H1 (cell line): ENCODE data around the gene KDF1. TPM values are rescaled to one million over a fixed set of nuclear protein-coding genes. Genes with fewer than 3 reads are reported as not detected.

Experiments used
- GTF2F1 ChIP-seq: IDR thresholded peaks from 2 replicates; pipeline ENCODE4 v1.6.1; 2012; ENCODE audit warnings: low read depth, low read length, improper control_type of control experiment, borderline replicate concordance
- SIX5 ChIP-seq: IDR thresholded peaks from 2 replicates; pipeline ENCODE4 v1.6.1; 2011; ENCODE audit warnings: mild to moderate bottlenecking, low read depth, low read length
- SP4 ChIP-seq: IDR thresholded peaks from 2 replicates; pipeline ENCODE4 v1.6.1; 2012; ENCODE audit warnings: low read length, inconsistent platforms
- polyA plus RNA-seq, 7 experiments: library from polyadenylated mRNA; depleted of rRNA in 3 of 7; stranded (reverse) in 5 of 7; unstranded in 2 of 7; fragments of >200 nt in 5 of 7; fragments of 200-250 nt in 2 of 7; gene quantifications; 1 replicate in 5 of 7; 2 replicates in 1 of 7; 4 replicates in 1 of 7; pipeline versions ENCODE4 v1.2.1 to v1.2.3, GENCODE V29; 2011 to 2013; ENCODE audit warnings: missing spikeins in 2 of 7, mixed read lengths in 2 of 7
- total RNA-seq: library from RNA; stranded (reverse); fragmentation: NEBNext Ultra II Directional; extraction: Animal tissue kit (Norgen Biotek cat#: 25700); gene quantifications from 2 replicates; pipeline ENCODE4 v1.2.1, GENCODE V29; 2021
- TF ChIP-seq, protein P1 (sequence below): fragments of 300-600 bp; sonication (generic); IDR thresholded peaks from 2 replicates; pipeline ENCODE4 v1.7.1; 2012; ENCODE audit warnings: low read length, moderate library complexity, mild to moderate bottlenecking, inconsistent platforms; ENCODE audit not compliant: insufficient replicate concordance

Gene KDF1
- total and polyA plus RNA-seq, 2 of the 8 experiments (the other 6 are each of a cell fraction or from before 2014, with no cell fraction given) = 16.9 to 37.5 TPM

DNA sequence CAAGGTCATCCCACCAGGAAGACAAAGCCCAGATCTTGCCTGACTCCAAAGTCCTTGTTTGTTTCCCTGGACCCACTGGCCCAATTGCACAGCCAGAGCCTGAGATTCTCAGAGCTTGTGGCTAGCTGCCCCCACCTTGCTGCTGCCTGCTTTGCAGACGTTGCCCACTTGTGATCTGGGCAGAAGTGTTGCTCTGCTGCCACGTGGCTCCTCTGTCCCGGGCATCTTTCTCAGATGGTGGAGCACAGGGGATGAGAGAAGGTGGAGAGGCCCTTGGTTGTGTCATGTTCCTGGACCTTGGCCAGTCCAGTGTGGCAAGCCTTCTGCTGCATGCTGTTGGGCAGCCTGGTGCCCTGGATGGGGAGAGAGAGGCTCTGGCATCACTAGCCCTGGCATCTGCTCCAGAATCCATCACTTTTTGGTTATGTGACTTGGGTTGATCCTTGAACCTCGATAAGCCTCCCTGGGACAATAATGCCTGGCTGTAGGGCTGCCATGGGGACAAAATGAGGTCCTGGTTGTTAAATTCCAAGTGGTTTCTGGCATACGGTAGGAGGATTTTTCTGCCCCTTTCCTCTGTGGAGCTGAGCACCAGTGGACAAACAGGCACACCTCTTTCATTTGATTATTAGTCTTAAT is 44.9 kb downstream of the KDF1 start (continued):
- TF ChIP-seq, protein P1, sequence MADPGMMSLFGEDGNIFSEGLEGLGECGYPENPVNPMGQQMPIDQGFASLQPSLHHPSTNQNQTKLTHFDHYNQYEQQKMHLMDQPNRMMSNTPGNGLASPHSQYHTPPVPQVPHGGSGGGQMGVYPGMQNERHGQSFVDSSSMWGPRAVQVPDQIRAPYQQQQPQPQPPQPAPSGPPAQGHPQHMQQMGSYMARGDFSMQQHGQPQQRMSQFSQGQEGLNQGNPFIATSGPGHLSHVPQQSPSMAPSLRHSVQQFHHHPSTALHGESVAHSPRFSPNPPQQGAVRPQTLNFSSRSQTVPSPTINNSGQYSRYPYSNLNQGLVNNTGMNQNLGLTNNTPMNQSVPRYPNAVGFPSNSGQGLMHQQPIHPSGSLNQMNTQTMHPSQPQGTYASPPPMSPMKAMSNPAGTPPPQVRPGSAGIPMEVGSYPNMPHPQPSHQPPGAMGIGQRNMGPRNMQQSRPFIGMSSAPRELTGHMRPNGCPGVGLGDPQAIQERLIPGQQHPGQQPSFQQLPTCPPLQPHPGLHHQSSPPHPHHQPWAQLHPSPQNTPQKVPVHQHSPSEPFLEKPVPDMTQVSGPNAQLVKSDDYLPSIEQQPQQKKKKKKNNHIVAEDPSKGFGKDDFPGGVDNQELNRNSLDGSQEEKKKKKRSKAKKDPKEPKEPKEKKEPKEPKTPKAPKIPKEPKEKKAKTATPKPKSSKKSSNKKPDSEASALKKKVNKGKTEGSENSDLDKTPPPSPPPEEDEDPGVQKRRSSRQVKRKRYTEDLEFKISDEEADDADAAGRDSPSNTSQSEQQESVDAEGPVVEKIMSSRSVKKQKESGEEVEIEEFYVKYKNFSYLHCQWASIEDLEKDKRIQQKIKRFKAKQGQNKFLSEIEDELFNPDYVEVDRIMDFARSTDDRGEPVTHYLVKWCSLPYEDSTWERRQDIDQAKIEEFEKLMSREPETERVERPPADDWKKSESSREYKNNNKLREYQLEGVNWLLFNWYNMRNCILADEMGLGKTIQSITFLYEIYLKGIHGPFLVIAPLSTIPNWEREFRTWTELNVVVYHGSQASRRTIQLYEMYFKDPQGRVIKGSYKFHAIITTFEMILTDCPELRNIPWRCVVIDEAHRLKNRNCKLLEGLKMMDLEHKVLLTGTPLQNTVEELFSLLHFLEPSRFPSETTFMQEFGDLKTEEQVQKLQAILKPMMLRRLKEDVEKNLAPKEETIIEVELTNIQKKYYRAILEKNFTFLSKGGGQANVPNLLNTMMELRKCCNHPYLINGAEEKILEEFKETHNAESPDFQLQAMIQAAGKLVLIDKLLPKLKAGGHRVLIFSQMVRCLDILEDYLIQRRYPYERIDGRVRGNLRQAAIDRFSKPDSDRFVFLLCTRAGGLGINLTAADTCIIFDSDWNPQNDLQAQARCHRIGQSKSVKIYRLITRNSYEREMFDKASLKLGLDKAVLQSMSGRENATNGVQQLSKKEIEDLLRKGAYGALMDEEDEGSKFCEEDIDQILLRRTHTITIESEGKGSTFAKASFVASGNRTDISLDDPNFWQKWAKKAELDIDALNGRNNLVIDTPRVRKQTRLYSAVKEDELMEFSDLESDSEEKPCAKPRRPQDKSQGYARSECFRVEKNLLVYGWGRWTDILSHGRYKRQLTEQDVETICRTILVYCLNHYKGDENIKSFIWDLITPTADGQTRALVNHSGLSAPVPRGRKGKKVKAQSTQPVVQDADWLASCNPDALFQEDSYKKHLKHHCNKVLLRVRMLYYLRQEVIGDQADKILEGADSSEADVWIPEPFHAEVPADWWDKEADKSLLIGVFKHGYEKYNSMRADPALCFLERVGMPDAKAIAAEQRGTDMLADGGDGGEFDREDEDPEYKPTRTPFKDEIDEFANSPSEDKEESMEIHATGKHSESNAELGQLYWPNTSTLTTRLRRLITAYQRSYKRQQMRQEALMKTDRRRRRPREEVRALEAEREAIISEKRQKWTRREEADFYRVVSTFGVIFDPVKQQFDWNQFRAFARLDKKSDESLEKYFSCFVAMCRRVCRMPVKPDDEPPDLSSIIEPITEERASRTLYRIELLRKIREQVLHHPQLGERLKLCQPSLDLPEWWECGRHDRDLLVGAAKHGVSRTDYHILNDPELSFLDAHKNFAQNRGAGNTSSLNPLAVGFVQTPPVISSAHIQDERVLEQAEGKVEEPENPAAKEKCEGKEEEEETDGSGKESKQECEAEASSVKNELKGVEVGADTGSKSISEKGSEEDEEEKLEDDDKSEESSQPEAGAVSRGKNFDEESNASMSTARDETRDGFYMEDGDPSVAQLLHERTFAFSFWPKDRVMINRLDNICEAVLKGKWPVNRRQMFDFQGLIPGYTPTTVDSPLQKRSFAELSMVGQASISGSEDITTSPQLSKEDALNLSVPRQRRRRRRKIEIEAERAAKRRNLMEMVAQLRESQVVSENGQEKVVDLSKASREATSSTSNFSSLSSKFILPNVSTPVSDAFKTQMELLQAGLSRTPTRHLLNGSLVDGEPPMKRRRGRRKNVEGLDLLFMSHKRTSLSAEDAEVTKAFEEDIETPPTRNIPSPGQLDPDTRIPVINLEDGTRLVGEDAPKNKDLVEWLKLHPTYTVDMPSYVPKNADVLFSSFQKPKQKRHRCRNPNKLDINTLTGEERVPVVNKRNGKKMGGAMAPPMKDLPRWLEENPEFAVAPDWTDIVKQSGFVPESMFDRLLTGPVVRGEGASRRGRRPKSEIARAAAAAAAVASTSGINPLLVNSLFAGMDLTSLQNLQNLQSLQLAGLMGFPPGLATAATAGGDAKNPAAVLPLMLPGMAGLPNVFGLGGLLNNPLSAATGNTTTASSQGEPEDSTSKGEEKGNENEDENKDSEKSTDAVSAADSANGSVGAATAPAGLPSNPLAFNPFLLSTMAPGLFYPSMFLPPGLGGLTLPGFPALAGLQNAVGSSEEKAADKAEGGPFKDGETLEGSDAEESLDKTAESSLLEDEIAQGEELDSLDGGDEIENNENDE = no peak
- TF ChIP-seq SIX5 (no peak), SP4 (no peak), GTF2F1 (no peak)
